Lower leg skin (tissue), 3 donors: ENCODE data around the gene KISS1.

Source experiments
- POLR2A ChIP-seq, 2 donors: fragments of 450-650 bp; IDR thresholded peaks; one replicate each; pipeline ENCODE4 v1.6.1; 2016 to 2017; ENCODE audit warnings: antibody characterized with exemption in 2 of 2, mild to moderate bottlenecking in 1 of 2, moderate library complexity in 1 of 2
- TF ChIP-seq, protein P1 (sequence below), 3 donors: fragments of 450-650 bp; IDR thresholded peaks; one replicate each; pipeline ENCODE4 v1.5.1; 2016; ENCODE audit warnings: antibody characterized with exemption in 3 of 3, mild to moderate bottlenecking in 3 of 3, moderate library complexity in 2 of 3

DNA sequence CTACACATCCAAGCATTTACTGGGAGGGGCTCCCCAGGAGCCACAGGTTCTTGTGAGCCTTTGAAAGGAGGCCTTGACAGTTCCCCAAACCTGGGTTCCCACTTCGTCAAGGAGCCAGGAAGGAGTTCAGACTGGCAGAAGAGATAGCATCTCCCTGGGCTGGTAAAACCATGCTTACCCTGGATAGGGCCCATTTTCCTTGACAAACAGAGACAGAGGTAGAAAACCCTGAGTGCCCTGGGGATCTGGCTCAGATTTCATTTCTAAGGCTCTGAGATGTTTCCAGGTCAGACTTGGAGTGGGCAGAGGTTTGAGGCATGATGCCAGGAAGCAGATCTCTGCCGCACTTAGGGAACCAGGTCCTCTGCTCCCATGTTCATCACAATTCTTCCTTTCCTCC lies 47.2 kb downstream of the KISS1 start:
- TF ChIP-seq, protein P1, sequence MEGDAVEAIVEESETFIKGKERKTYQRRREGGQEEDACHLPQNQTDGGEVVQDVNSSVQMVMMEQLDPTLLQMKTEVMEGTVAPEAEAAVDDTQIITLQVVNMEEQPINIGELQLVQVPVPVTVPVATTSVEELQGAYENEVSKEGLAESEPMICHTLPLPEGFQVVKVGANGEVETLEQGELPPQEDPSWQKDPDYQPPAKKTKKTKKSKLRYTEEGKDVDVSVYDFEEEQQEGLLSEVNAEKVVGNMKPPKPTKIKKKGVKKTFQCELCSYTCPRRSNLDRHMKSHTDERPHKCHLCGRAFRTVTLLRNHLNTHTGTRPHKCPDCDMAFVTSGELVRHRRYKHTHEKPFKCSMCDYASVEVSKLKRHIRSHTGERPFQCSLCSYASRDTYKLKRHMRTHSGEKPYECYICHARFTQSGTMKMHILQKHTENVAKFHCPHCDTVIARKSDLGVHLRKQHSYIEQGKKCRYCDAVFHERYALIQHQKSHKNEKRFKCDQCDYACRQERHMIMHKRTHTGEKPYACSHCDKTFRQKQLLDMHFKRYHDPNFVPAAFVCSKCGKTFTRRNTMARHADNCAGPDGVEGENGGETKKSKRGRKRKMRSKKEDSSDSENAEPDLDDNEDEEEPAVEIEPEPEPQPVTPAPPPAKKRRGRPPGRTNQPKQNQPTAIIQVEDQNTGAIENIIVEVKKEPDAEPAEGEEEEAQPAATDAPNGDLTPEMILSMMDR (IDR thresholded peaks at IDR 0.05), result no peak
- TF ChIP-seq POLR2A (IDR thresholded peaks at IDR 0.05), result no peak
